Transverse colon (tissue), 4 donors: ENCODE results near the gene NLRC3.

Experiments
- CTCF ChIP-seq, 5 experiments: fragments of 200-600 bp in 3 of 5; fragments of 450-650 bp in 2 of 5; sonication (generic) in 3 of 5; IDR thresholded peaks; 1 replicate in 2 of 5; 2 replicates in 3 of 5; pipeline ENCODE4 v1.5.1; 2016 to 2017; ENCODE audit warnings: antibody characterized with exemption in 5 of 5, inconsistent platforms in 3 of 5, mild to moderate bottlenecking in 2 of 5, moderate library complexity in 1 of 5
- POLR2A ChIP-seq: fragments of 450-650 bp; IDR thresholded peaks from one replicate; pipeline ENCODE4 v1.6.1; 2016; ENCODE audit warnings: antibody characterized with exemption, mild to moderate bottlenecking, moderate library complexity
- POLR2AphosphoS5 ChIP-seq, 3 donors: sonication (generic); formaldehyde crosslinking; IDR thresholded peaks; one replicate each; pipeline ENCODE4 v1.6.1; 2016; ENCODE audit warnings: antibody characterized with exemption in 3 of 3

- TF ChIP-seq POLR2AphosphoS5 (IDR thresholded peaks at IDR 0.05): no peak
- no peak for TF ChIP-seq CTCF (IDR thresholded peaks at IDR 0.05)
- TF ChIP-seq POLR2A: no peak
Measured at GRCh38 chr16:3546986-3547682, 30.1 kb downstream of the NLRC3 start.
